IPS-18a (cell line): ENCODE measurements around the gene KRT35.

Experiments
- H3K27ac ChIP-seq: one replicate; pipeline ENCODE4 v1.5.1; 2013; ENCODE audit warnings: low read length
- H3K27me3 ChIP-seq: one replicate; pipeline ENCODE4 v1.6.1; 2013; ENCODE audit warnings: mild to moderate bottlenecking, low read length; ENCODE audit not compliant: control insufficient read depth, insufficient read depth
- H3K36me3 ChIP-seq: one replicate; pipeline ENCODE4 v1.6.1; 2013; ENCODE audit warnings: low read depth, low read length; ENCODE audit not compliant: control insufficient read depth
- H3K4me1 ChIP-seq: one replicate; pipeline ENCODE4 v1.6.1; 2013; ENCODE audit warnings: low read depth, low read length; ENCODE audit not compliant: control insufficient read depth
- H3K4me3 ChIP-seq: one replicate; pipeline ENCODE4 v1.5.1; 2013; ENCODE audit warnings: low read length
- H3K9ac ChIP-seq: one replicate; pipeline ENCODE4 v1.6.1; 2013; ENCODE audit warnings: mild to moderate bottlenecking, low read length, moderate library complexity
- H3K9me3 ChIP-seq: one replicate; pipeline ENCODE4 v1.6.1; 2013; ENCODE audit warnings: low read depth, low read length; ENCODE audit not compliant: control insufficient read depth

The KRT35 gene

DNA sequence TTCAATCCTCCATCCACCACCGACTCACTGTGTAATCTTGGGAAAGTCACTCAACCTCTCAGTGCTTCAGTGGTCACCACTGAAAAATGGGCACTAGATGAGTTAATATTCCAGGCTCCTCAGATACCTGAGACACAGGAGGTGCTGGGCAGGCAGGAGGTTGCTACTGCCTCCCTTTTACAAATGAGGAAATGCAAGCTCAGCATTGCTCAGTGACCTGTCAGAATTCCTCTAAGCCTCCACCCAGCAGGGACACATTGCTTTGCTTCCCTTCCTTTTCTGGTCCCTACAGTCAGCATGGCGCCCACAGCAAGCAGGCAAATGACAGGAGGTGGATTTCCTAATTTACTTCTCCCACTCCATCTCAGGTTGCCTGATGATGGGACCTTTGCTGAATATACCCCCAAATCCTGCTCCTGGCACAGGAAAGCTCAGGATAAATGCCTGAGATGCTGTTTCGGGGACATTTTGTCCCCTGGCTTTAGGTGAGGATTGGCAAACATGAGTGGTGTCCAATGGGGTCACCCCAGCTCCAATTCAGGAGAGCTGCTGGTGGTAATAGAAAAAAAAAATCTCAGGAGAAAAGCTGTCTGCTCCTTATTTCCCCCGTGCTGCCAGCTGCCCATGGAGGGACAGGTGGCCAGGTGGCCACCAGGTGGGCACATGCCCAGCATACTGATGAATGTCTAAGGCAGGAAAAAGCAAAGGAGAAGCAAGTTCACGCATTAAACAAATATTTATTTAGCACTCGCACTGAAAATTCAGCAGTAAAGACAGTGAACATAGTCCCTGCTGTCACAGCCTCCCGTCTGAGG lies 29.5 kb upstream of the KRT35 start:
- H3K9me3 ChIP-seq = no peaks in the 10 kb centered on the region
- no peak overlapping the region for H3K4me3 ChIP-seq
- H3K4me1 ChIP-seq = peaks cover 12% of the 10 kb centered on the region
- no peak overlapping the region for H3K9ac ChIP-seq
- H3K36me3 ChIP-seq = no peaks in the 10 kb centered on the region
- H3K27me3 ChIP-seq = no peaks in the 10 kb centered on the region
- H3K27ac ChIP-seq = no peak overlapping the region

DNA sequence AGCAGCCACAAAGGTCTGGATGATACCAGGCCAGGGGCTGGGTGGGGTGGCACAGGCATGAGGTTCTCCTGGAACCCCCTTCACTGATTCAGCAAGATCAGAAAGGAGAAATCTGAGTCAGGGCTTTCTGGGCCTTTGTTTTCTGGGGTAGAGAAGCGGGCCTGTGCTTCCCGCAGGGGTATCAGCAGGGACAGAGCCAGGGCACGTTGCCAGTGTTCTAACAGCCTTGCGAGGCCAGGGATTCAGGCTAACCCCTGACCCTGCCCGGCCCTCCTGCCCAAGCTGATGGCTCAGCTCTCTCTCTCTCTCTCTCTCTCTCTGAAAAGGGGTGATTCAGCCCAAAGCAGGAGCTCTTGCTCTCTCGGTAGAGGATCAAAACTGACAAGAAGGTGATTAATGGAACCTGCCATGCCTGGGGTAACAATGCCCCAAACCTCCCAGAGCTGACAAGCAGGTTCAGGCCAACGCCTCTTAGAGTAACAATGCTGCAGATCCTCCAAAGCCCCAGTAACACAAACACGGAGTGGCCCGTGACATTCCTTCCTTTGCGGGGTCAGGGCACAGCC lies 26.4 kb upstream of the KRT35 start:
- Histone ChIP-seq H3K27me3 (no peaks in the 10 kb centered on the region), H3K9me3 (no peaks in the 10 kb centered on the region), H3K36me3 (no peaks in the 10 kb centered on the region), H3K4me3 (no peak overlapping the region), H3K4me1 (peaks cover 12% of the 10 kb centered on the region), H3K27ac (no peak overlapping the region), H3K9ac (no peak overlapping the region)

DNA sequence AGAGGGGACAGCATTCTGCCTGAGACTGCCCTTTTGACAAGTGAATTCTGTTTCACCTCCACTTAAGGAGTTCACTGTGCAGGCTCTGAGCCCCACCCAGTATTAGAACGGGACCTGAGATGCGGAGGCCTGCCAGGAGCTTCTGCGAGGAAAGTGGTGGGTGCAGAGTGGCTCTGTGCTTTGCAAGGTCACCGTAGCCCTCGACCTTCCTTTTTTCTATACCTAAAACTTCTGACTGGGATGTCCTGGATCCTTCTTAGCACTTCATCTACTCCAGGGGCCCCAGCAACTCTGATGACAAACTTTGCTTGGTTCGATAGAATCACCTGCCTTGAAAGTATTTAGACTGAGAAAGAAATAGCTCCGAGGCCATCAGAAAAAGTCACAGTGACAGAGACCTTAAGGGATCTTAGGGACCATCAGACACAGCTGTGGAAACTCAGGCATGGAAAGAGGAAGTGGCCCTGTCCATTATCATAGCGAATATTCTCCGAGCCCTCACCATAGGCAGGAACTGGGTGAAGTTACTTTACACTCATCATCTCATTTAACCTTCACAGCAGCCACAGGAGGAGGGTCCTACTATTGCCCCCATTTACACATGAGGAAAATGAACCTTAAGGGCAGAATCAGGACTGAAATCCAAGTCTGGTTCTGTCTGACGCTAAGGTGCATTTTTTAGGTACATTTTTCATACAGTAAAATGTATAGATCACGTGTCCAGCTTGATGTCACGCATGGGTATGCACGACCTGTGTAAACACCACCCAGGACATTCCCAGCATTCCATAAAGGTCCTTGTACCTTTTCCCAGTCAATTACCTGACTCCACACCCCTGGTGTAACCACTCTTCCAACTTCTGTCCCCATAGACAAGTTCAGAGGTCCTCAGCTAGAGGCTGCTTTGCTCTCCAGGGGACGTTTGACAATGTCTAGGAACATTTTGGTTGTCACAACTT lies 25.1 kb upstream of the KRT35 start:
- Histone ChIP-seq H3K4me1 (peaks cover 13% of the 10 kb centered on the region), H3K27me3 (no peaks in the 10 kb centered on the region), H3K27ac (no peak overlapping the region), H3K9ac (no peak overlapping the region), H3K9me3 (no peaks in the 10 kb centered on the region), H3K4me3 (no peak overlapping the region), H3K36me3 (no peaks in the 10 kb centered on the region)

DNA sequence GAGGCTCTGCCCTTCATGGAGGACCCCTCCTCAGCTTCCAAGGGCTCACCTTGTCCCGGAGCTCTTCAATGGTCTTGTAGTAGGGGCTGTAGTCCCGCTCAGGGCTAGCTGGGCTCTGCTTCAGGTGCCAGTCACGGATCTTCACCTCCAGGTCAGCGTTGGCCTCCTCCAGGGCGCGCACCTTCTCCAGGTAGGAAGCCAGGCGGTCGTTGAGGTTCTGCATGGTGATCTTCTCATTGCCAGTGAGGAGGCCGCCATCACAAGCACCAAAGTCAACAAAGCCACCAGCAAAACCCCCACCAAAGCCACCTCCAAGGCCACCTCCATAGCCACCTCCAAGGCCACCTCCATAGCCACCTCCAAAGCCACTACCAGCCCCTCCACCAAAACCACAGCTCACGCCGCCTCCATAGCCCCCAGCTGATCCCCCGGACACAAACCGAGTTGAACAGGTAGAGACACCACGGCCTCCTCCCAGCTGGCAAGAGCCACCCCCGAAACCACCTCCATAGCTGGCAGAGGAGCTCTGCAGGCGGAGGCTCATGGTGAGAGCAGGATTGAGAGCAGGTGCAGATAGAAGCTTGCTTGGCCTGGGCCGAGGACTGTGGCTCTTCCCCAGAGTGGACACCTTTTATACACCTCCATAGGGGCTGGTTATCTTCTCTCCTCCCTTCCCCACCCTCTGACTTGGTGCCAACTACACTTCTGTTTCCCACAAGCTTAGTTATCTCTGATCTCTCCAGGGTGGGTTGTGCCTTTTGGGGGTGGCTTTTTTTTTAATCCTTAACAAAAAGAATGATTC lies 24.3 kb upstream of the KRT35 start, which contains the start of gene KRT13:
KRT13 (minus strand) TSS at position 606 of the 802 bp plus-strand sequence; CDS start at position 544, 62 bp downstream.
- peaks cover 14% of the 10 kb centered on the region for H3K4me1 ChIP-seq
- no peaks in the 10 kb centered on the region for H3K36me3 ChIP-seq
- no peak within 1 kb of the TSS for H3K4me3 ChIP-seq
- no peaks in the 10 kb centered on the region for H3K27me3 ChIP-seq
- no peak within 1 kb of the TSS for H3K9ac ChIP-seq
- H3K9me3 ChIP-seq = no peaks in the 10 kb centered on the region
- no peak within 1 kb of the TSS for H3K27ac ChIP-seq

DNA sequence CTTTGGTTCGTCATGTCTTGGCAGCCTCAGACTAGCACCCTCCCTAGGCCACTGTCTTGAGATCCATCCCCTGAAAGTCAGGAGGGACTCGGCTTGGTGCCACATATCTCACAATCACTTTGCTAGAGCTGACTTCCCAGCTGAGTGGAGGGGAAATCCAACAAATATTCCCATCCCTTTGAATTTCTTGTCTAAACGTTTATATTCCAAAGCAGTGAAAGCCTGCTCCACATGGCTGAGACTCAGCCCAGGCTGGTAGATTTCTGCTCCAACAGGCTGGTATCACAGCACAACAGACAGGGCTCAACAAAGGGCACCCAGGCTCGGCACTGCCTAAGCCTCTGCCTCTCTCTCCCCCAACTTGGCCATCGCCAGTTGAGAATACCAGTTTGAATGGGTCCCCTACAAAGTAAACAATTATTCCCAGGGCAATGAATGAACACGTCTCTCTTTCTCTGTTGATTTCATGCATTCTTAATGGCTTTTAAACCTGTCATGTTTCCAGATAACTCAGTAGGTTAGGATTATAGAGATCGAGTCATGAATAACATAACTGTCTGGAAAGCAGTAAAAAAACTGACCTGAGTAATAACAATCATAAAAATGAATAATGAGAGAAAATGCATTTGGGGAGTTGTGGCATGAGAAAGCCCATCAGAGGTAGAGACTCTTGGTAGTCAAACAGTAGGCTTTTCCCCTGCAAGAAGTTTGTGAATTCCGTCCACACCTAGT lies 23.5 kb upstream of the KRT35 start:
- Histone ChIP-seq H3K4me3 (no peak overlapping the region), H3K36me3 (no peaks in the 10 kb centered on the region), H3K4me1 (peaks cover 16% of the 10 kb centered on the region), H3K27ac (no peak overlapping the region), H3K9ac (no peak overlapping the region), H3K27me3 (no peaks in the 10 kb centered on the region), H3K9me3 (no peaks in the 10 kb centered on the region)

DNA sequence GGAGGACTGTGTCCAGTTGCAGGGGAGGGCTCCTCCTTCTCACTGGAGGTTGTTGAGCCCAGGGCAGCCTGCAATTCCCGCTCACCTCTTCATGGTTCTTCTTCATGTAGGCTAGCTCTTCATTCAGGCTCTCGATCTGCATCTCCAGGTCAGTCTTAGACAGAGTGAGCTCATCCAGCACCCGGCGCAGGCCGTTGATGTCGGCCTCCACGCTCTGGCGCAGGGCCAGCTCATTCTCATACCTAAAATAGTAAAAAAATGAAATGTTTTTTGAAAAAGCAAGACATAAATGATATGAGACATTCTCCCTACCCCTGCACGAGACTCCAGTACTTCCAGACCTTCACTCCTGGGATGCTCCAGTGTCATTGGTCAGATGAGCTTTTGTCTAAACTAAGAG lies 22.3 kb upstream of the KRT35 start:
- H3K27me3 ChIP-seq = no peaks in the 10 kb centered on the region
- H3K36me3 ChIP-seq = no peaks in the 10 kb centered on the region
- no peaks in the 10 kb centered on the region for H3K9me3 ChIP-seq
- H3K4me1 ChIP-seq = peaks cover 16% of the 10 kb centered on the region
- no peak overlapping the region for H3K27ac ChIP-seq
- no peak overlapping the region for H3K4me3 ChIP-seq
- no peak overlapping the region for H3K9ac ChIP-seq

DNA sequence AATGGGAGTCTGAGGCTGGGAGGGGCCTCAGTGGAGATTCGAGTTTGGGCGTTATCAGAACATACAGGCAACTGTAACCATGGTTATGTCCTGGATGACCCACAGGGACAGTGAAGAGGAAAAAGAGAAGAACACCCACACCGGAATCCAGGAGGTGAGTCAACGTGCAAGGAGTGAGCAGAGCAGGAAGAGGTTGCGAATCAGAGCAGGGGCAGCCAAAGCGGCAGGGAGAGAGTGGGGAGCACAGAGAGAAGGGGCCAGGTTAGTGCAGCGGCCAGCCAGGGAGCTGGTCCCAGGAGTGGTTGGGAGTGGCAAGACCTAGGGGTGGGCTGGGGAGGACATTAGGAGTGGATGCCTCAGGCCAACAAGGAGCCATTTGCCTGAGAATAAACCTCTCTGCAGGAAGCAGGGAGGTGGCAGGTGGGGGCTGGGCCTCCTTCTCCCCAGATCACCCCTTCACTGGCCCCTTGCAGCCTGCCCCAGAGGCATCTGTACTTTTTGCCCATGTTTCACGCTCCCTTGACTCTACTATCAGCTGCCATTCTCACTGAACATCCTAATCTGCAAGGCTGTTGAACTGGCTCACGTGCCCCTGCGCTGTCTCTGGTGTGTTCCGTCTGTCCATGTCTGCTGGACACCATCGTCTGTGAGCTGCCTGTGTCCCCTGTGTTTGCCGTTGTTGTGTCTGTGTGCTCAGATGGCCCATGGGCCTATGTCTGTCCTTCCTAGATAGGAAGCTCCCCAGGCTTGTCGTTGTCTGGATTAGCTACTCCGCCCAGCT lies 19.4 kb upstream of the KRT35 start:
- Histone ChIP-seq H3K27me3 (no peaks in the 10 kb centered on the region), H3K27ac (no peak overlapping the region), H3K9ac (no peak overlapping the region), H3K36me3 (no peaks in the 10 kb centered on the region), H3K9me3 (no peaks in the 10 kb centered on the region), H3K4me3 (no peak overlapping the region), H3K4me1 (peaks cover 16% of the 10 kb centered on the region)

DNA sequence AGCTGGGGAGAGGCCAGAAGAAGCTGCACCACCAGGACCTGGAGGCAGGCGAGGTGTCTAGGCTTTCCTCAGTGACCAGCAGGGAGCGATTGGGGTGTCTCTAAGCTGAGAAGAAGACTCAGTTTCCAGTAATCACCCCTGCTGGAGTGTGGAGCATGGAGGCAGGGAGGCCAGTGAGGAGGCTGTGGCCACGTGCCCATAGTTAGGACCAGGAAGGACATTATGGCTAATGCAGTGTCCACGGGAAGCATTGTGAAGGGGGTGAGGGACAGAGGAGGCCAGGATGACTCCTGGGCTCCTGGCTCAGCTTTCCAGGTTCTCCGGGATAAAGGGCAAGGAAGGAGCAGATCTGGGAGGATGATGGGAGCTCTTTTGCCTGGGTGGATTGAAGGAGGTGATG lies 18.8 kb upstream of the KRT35 start:
- Histone ChIP-seq H3K9me3 (no peaks in the 10 kb centered on the region), H3K36me3 (no peaks in the 10 kb centered on the region), H3K27me3 (no peaks in the 10 kb centered on the region), H3K4me1 (peaks cover 16% of the 10 kb centered on the region), H3K9ac (no peak overlapping the region), H3K27ac (no peak overlapping the region), H3K4me3 (no peak overlapping the region)

DNA sequence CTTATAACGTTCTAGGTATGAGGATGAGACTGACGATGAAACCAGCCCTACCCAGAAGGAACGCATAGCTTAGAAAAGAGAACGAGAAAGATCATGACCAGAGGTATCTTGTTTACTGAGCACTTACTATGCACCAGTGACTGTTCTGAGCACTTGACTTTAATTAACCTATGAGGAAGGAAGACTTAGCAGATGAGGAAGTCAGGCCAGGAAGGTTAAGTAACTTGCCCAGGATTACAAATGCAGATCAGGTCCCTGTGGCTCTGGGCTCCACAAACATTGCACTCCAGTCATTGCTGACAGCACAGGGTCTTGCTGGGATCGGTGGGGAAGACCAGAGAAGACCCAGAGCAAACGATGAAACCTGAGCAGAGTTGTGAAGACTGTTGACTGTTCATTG lies 17.3 kb upstream of the KRT35 start:
- Histone ChIP-seq H3K9ac (no peak overlapping the region), H3K4me3 (no peak overlapping the region), H3K27me3 (no peaks in the 10 kb centered on the region), H3K27ac (no peak overlapping the region), H3K4me1 (peaks cover 16% of the 10 kb centered on the region), H3K36me3 (no peaks in the 10 kb centered on the region), H3K9me3 (no peaks in the 10 kb centered on the region)
